Activated CD8-positive, alpha-beta T cell treated with anti-CD3 and anti-CD28 coated beads for 36 hours (primary cell): Measurements from ENCODE around the gene KANK2. TPM values are rescaled to one million over a fixed set of nuclear protein-coding genes. Genes with fewer than 3 reads are reported as not detected.

Experiments used
- ATAC-seq: fragments of 200-7000 bp; cut with Tn5 transposase; one replicate; pipeline ENCODE4 v1.10.0; 2021; ENCODE audit warnings: mild to moderate bottlenecking, moderate library complexity
- CTCF ChIA-PET: fragments of 350-600 bp; sonication (Branson Sonifier 250); formaldehyde crosslinking; loops from one replicate; lab custom pipeline; 2021; ENCODE audit warnings: antibody characterized with exemption; lab: Charles Lee
- POLR2A ChIA-PET: fragments of 350-600 bp; sonication (Branson Sonifier 250); formaldehyde crosslinking; loops from one replicate; lab custom pipeline; 2021; ENCODE audit warnings: antibody characterized with exemption; lab: Charles Lee
- DNase-seq: peaks from one replicate; pipeline ENCODE4 v3.0.0-alpha.2; 2020
- H3K27ac Mint-ChIP-seq: one replicate; pipeline ENCODE4 v1.8.0; 2021; ENCODE audit warnings: mild to moderate bottlenecking, mixed read lengths
- H3K27me3 Mint-ChIP-seq: one replicate; pipeline ENCODE4 v1.8.0; 2021; ENCODE audit warnings: mixed read lengths
- H3K36me3 Mint-ChIP-seq: one replicate; pipeline ENCODE4 v1.8.0; 2021; ENCODE audit warnings: low read depth, mixed read lengths
- H3K4me1 Mint-ChIP-seq: one replicate; pipeline ENCODE4 v1.8.0; 2021; ENCODE audit warnings: low read depth, mixed read lengths
- H3K4me3 Mint-ChIP-seq: one replicate; pipeline ENCODE4 v1.8.0; 2021; ENCODE audit warnings: mild to moderate bottlenecking, moderate library complexity, mixed read lengths
- H3K9me3 Mint-ChIP-seq: one replicate; pipeline ENCODE4 v1.8.0; 2021; ENCODE audit warnings: mixed read lengths
- CTCF ChIP-seq: fragments of 200-600 bp; IDR thresholded peaks from one replicate; pipeline ENCODE4 v1.8.0; 2022; ENCODE audit warnings: antibody characterized with exemption, mild to moderate bottlenecking
- intact Hi-C: fragments of 100-400 bp; cut with micrococcal nuclease; formaldehyde crosslinking; loops from one replicate; pipeline ENCODE4 v1.10.0; 2022
- total RNA-seq, 2 experiments: library from RNA; stranded (reverse); gene quantifications; one replicate each; pipeline ENCODE4 v1.2.3, GENCODE V29; 2021

KANK2 gene
- total RNA-seq, 2 experiments from 2014 or later, result 1.9 to 2.0 TPM

DNA sequence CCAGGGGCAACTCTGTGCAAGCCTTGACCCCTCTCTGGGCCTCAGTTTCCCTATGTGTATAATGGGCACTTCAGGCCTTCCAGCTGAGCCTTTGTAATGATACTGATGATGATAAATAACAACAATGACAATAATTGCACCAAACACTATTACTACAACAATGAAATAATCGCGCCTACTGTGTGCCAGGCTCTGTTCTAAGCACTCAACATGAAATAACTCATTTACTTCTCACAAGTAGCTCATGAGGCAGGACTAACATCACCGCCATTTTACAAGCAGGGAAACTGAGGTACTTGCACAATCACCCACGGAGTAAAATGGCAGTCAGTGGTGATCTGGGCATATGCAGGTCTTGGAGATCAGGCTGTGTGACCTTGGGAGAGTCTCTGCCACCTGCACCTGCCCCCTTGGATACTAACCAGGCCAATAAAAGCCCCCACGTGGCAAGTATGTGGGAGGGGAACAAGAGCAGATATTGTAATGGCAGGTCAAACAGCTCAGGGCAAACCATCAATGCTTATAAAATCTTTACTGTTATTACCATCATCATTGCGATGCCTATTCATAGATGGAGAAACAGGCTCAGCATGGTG lies 41.5 kb upstream of the KANK2 start:
- DNase-seq (no peak), ATAC-seq (no peak)
- Mint-ChIP-seq H3K27ac (no peak overlapping the region), H3K4me3 (no peak overlapping the region), H3K4me1 (peaks cover 5% of the 10 kb centered on the region), H3K9me3 (peaks cover 5% of the 10 kb centered on the region), H3K27me3 (peaks cover 9% of the 10 kb centered on the region), H3K36me3 (peaks cover 2% of the 10 kb centered on the region)
- TF ChIP-seq CTCF, result no peak
- ChIA-PET POLR2A (no interaction called here), CTCF (interaction anchor here (2.1 kb wide), 1 partner anchor 243 kb away, joined by 6 read pairs; no protein-coding TSS in a partner anchor)
- intact Hi-C loops, result no loop called here

- ATAC-seq (no peak), DNase-seq (no peak)
- Mint-ChIP-seq H3K9me3 (peaks cover 5% of the 10 kb centered on the region), H3K27me3 (peaks cover 5% of the 10 kb centered on the region), H3K4me1 (no peaks in the 10 kb centered on the region), H3K27ac (no peak overlapping the region), H3K4me3 (no peak overlapping the region), H3K36me3 (peaks cover 2% of the 10 kb centered on the region)
- TF ChIP-seq CTCF, result no peak
- intact Hi-C loops, result no loop called here
- ChIA-PET POLR2A (no interaction called here), CTCF (no interaction called here)
Measured at GRCh38 chr19:11238041-11238440, 40.7 kb upstream of the KANK2 start.

DNA sequence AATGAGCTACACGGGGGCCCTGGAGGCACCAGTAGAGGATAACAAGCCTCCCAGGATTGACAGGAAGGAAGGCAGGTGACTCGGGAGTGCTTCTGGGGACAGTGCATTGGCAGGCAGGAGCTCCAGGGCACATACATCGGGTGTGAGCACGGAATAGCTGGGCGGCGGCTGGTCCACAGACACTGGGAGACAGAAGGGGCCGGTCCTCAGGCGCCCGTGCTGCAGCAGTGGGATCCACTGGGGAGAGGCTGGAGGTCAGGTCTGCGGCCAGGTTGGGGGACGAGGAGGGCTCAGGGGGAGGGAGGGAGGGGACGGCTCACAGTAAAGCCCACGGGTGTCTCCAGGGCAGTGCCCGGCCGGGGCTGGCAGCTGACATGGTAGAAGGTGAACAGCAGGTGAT lies 40.0 kb upstream of the KANK2 start:
- ChIA-PET POLR2A (no interaction called here), CTCF (no interaction called here)
- peaks cover 5% of the 10 kb centered on the region for H3K9me3 Mint-ChIP-seq
- no peaks in the 10 kb centered on the region for H3K4me1 Mint-ChIP-seq
- ATAC-seq (no peak), DNase-seq (no peak)
- no peak for TF ChIP-seq CTCF
- peaks cover 4% of the 10 kb centered on the region for H3K27me3 Mint-ChIP-seq
- intact Hi-C loops, result no loop called here
- no peak overlapping the region for H3K27ac Mint-ChIP-seq
- no peak overlapping the region for H3K4me3 Mint-ChIP-seq
- peaks cover 2% of the 10 kb centered on the region for H3K36me3 Mint-ChIP-seq

DNA sequence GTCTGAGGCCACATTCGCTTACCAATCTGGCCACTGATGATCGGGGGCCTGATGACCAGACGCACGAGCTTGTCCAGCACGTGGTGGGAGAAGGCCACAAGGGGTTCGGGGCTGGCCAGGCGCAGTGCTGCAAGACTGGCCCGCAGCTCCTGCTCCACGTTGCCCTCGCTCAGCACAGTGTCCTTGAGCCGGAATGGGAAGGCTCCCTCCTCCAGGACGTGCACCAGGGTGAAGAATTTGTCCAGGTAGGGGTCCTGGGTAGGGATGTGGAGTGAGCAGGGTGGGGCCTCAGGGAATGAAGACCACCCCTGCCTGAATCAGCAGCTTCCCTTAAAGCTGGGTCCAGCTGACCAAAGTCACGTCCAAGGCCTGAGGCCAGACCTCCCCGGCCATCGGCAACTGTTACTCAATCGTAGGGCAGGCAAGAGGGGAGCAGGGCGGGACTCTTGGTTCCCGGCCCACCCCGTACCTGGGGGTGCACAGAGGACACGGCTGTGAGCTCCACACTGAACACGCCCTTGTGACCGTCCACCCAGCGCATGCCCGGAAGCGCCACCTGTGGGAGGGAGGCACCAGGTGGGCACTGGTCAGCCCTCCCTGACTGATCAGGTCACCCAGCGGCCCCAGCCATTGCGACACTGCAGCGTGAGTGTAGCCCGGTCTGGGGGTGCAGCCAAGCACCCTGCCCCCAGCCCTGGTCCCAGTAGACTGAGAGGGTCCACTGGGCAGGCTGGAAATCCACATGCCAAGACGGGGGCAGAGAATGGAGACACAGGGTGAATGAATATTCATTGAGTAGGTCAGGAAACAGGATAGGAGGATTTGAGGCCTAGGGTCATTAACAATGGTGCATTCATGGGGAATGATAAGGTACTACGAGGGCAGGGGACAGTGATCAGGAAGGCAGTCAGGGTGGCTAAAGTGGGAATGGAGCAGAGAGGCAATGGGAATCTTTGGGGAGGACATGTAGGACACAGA lies 39.3 kb upstream of the KANK2 start:
- CTCF ChIA-PET, result no interaction called here
- POLR2A ChIA-PET, result no interaction called here
- Mint-ChIP-seq H3K27me3 (no peaks in the 10 kb centered on the region), H3K4me1 (no peaks in the 10 kb centered on the region), H3K4me3 (no peak overlapping the region), H3K36me3 (peaks cover 2% of the 10 kb centered on the region), H3K9me3 (peaks cover 5% of the 10 kb centered on the region), H3K27ac (no peak overlapping the region)
- no peak for ATAC-seq
- no peak for DNase-seq
- TF ChIP-seq CTCF, result no peak
- intact Hi-C loops, result no loop called here
